GM10266 (cell line): ENCODE results near the gene PWWP2B.

ENCODE experiments used
- DNase-seq: peaks from one replicate; pipeline ENCODE4 v3.0.0; 2012; ENCODE audit errors: extremely low spot score
- TF ChIP-seq, protein P1 (sequence below): IDR thresholded peaks from 2 replicates; pipeline ENCODE4 v1.5.1; 2012; ENCODE audit warnings: mild to moderate bottlenecking, low read depth; ENCODE audit not compliant: control insufficient read depth, insufficient read depth; ENCODE audit errors: missing control alignments

PWWP2B gene

DNA sequence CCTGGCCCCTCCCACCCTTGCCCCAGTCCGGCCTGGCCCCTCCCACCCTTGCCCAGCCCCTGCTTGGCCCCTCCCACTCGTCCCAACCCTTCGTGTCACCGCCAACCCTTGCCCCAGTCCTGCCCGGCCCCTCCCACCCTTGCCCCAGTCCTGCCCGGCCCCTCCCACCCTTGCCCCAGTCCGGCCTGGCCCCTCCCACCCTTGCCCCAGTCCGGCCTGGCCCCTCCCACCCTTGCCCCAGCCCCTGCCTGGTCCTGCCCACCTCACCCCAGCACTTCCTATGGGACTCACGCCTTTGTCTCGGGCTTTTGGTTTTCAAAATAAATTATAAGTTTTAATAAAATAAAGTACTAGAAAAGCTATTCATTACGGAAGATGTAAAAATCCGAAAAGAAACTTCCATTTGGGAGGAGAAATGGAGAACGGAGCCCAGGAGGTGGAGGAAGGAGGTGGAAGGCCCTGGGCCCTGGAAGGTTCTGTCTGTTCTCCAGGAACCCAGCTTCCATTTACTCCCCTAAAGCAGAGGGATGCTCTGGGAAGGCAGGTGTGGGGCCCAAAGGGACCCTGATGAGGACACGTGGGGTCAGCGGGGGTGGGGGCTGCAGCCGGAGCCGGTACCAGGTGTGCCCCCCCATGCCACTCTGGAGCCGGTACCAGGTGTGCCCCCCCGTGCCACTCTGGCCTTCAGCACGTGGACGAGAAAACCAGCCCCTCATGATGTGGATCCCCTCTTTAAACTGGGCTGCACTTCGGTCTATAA is 52.2 kb downstream of the PWWP2B start:
- TF ChIP-seq, protein P1, sequence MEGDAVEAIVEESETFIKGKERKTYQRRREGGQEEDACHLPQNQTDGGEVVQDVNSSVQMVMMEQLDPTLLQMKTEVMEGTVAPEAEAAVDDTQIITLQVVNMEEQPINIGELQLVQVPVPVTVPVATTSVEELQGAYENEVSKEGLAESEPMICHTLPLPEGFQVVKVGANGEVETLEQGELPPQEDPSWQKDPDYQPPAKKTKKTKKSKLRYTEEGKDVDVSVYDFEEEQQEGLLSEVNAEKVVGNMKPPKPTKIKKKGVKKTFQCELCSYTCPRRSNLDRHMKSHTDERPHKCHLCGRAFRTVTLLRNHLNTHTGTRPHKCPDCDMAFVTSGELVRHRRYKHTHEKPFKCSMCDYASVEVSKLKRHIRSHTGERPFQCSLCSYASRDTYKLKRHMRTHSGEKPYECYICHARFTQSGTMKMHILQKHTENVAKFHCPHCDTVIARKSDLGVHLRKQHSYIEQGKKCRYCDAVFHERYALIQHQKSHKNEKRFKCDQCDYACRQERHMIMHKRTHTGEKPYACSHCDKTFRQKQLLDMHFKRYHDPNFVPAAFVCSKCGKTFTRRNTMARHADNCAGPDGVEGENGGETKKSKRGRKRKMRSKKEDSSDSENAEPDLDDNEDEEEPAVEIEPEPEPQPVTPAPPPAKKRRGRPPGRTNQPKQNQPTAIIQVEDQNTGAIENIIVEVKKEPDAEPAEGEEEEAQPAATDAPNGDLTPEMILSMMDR = no peak
- peak; percentile 33 for DNase-seq

GRCh38 chr10:132449811-132450181 is 52.8 kb downstream of the PWWP2B start:
- TF ChIP-seq, protein P1 = no peak

DNA sequence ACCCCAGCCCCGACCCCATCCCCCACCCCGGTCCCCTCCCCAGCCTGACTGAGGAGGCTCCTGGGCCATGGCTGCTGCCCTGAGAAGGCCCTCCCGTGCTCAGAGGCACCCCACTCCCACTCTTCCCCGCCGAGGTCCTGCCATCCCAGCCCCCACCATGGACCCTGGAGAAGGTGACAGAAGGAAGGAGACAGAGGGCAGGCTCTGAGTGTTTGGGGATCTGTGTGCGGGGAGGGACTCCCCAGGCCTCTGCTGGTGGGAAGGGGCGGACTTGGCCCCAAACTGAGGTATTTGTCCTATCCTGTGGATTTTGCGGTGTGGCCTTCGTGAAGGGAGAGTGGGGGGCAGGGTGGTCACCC is 53.4 kb downstream of the PWWP2B start:
- peak; percentile 24 for DNase-seq
- TF ChIP-seq, protein P1 = no peak

More at GRCh38 chr10:132449811-132450181, 52.8 kb downstream of the PWWP2B start:
- DNase-seq = no peak

- DNase-seq = peak; percentile 30
- TF ChIP-seq, protein P1 = no peak
Measured at GRCh38 chr10:132450825-132451505, 54.0 kb downstream of the PWWP2B start.

DNA sequence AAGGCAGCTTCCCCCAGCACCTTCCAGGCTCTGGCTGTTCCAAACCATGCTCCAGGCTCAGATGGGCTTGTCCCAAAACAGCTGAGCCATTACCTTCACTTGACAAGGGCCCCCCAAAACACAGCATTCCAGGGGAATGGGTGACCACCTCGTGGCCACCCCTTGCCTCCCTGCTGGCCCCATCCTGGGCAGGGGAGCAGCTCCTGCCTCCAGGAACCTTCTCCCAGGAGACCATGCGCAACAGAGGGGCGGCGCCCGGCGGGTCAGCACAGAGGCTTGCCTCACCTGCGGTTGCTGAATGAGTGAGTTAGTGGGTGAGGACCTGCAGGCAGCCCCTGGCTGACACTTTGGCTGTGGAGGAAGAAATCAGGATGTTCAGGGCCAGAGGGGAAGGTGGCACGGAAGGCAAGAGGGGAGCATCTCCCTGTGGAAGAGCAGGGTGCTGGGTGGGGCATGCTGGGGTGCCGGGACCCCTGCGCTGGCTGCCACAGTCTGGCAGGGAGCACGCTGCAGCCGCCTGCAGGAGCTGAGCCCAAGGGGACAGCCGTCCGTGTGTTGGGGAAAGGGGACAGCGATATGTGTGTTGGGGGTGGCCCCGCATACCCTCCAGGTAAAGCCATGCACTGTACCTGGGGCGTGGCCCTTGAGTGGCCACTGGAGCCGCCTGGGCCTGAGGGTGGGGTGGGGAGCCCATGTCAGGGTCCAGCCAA is 54.7 kb downstream of the PWWP2B start:
- TF ChIP-seq, protein P1 = no peak
- no peak for DNase-seq

DNA sequence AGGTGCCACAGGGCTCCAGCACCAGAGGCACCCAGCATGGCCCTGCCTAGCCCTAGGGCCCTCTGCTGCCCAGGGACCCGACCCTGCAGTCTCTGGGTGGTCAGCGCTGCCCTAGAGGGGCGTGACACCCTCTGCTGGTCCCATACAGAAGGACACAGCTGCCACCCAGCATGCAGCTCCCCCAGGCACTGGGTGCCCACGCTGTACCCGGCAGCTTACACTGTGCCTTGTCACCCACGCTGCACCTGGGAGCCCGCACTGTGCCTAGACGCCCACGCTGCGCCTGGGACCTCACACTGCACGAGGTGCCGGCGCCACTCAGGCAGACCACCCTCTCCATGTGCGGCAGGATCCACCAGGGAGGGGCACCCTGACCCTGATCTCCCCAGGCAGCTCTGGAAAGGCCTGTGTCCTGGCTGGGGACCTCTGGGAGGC is 55.2 kb downstream of the PWWP2B start:
- no peak for DNase-seq
- TF ChIP-seq, protein P1 = no peak
